Motor neuron (in vitro differentiated cells): Measurements from ENCODE around the gene THRA. TPM values are rescaled to one million over a fixed set of nuclear protein-coding genes. Genes with fewer than 3 reads are reported as not detected.
A peak's percentile ranks its signal among the peaks of the same experiment; 100 is the strongest.

Experiments
- ATAC-seq, 8 experiments: fragments of 200-7000 bp; cut with Tn5 transposase; replicated peaks in 6 of 8; 2 replicates each; pipeline ENCODE4 v1.8.0; 2021; ENCODE audit warnings: mild to moderate bottlenecking in 8 of 8, moderate library complexity in 8 of 8
- H3K27ac ChIP-seq, 2 donors: fragments of 250-450 bp; sonication (Bioruptor Pico); 2 replicates each; pipeline ENCODE4 v1.9.0; 2021; ENCODE audit warnings: antibody characterized with exemption in 2 of 2, mild to moderate bottlenecking in 2 of 2, moderate library complexity in 1 of 2
- H3K4me1 ChIP-seq, 2 donors: fragments of 250-450 bp; sonication (Bioruptor Pico); replicated peaks in 1 of 2; 2 replicates each; pipeline ENCODE4 v1.6.1; 2021; ENCODE audit warnings: antibody characterized with exemption in 2 of 2, mild to moderate bottlenecking in 2 of 2, moderate library complexity in 1 of 2
- H3K4me3 ChIP-seq, 5 donors: fragments of 250-450 bp; sonication (Bioruptor Pico); 2 replicates each; pipeline ENCODE4 v1.9.0; 2021; ENCODE audit warnings: antibody characterized with exemption in 5 of 5, mild to moderate bottlenecking in 5 of 5, moderate library complexity in 4 of 5
- WGBS, 10 experiments: fragments of 450-650 bp; shearing (Covaris generic); methylation state at CpG; one replicate each; pipeline ENCODE4 v1.0.0; 2022; 5-methylcytosine and 5-hydroxymethylcytosine counted together
- in situ Hi-C, 9 experiments: fragments of 400-800 bp; cut with MboI; loops; one replicate each; pipeline ENCODE4 v1.15.0; 2021; ENCODE audit warnings: low sequenced_read_pairs in 9 of 9, low pct_unique_long_range_greater_than_20kb in 2 of 9; ENCODE audit not compliant: unreplicated experiment in 9 of 9
- total RNA-seq, 8 experiments: library from RNA; unstranded; fragments of 300-600 nt; gene quantifications; 2 replicates each; pipeline versions ENCODE4 v1.2.3 to v1.2.4, GENCODE V29; 2022

The THRA gene
- total RNA-seq, 8 experiments from 2014 or later, result 7.2 to 66.4 (median 34.8) TPM

GRCh38 chr17:40071313-40072039 lies 8.7 kb downstream of the THRA start:
- 58 to 80% methylated on average over 1 to 7 of the region's 16 CpGs; no CpG with 5 or more reads in 8 of the 10 experiments for WGBS, 10 experiments

DNA sequence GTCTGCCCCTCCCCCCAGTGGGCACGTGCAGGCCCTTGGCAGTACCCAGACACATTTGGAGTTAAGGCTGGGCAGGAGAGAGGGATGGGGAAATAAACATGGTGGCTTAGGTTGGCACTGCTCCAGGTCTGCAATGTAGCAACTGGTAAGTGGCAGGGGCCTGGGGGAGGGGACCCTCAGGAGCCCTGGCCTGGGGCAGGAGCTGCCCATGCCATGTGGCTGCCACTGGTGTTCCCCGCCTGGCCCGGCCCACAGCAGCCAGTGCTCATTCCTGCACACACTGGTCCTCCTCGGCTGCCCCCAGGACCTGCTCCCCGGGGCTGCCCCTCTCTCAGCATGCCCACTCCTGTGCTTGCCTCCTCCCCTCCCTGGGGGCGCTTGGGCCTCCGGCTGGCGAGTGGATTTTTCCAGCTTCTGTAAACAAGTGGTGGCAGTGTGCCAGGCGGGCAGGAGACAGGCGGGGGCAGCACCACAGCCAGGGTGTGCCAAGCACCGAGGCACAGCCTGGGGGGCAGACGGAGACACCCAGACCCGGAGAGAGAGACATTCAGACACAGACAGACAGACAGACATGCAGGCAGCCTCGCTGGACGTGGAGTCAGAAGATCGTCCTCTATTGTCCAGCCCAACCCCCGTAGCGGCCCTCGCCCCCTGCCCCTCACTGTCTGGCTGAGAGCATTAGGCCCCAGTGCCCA lies 9.4 kb downstream of the THRA start:
- 20% methylated on average over 1 of the region's 19 CpGs; no CpG with 5 or more reads in 9 of the 10 experiments for WGBS, 10 experiments
- Histone ChIP-seq H3K4me3 (no peak overlapping the region), H3K27ac (peak overlapping the region in 1 of 2 donors; percentile 23), H3K4me1 (peaks cover 51 to 60% of the 10 kb centered on the region in 2 donors)
- ATAC-seq, result peak in 4 of 8 experiments; percentile 44 to 60 (median 47)
- in situ Hi-C loops, result no loop called here

More at GRCh38 chr17:40071313-40072039, 8.7 kb downstream of the THRA start:
- Histone ChIP-seq H3K27ac (peak overlapping the region in 1 of 2 donors; percentile 7), H3K4me1 (peaks cover 51 to 60% of the 10 kb centered on the region in 2 donors), H3K4me3 (no peak overlapping the region)
- no peak for ATAC-seq
- in situ Hi-C loops, result no loop called here

GRCh38 chr17:40072735-40073346 lies 10.1 kb downstream of the THRA start:
- no peak overlapping the region for H3K4me3 ChIP-seq
- peaks cover 50 to 60% of the 10 kb centered on the region in 2 donors for H3K4me1 ChIP-seq
- no peak for ATAC-seq

GRCh38 chr17:40073454-40074174 lies 10.8 kb downstream of the THRA start:
- WGBS, 10 experiments, result 73 to 100% (median 96%) methylated on average over 1 to 4 of the region's 7 CpGs; no CpG with 5 or more reads in 2 of the 10 experiments
- no peak overlapping the region for H3K27ac ChIP-seq
- in situ Hi-C loops, result no loop called here

More at GRCh38 chr17:40072735-40073346, 10.1 kb downstream of the THRA start:
- no peak overlapping the region for H3K27ac ChIP-seq
- 89 to 100% (median 94%) methylated on average over 1 to 3 of the region's 8 CpGs; no CpG with 5 or more reads in 7 of the 10 experiments for WGBS, 10 experiments
- in situ Hi-C loops, result no loop called here

GRCh38 chr17:40074175-40074512 lies 11.4 kb downstream of the THRA start:
- Histone ChIP-seq H3K27ac (no peak overlapping the region), H3K4me1 (peaks cover 40 to 49% of the 10 kb centered on the region in 2 donors), H3K4me3 (no peak overlapping the region)
- no peak for ATAC-seq
- no CpG with 5 or more reads among the region's 8 CpGs for WGBS, 10 experiments
- in situ Hi-C loops, result no loop called here

More at GRCh38 chr17:40073454-40074174, 10.8 kb downstream of the THRA start:
- ATAC-seq, result no peak
- peaks cover 43 to 53% of the 10 kb centered on the region in 2 donors for H3K4me1 ChIP-seq
- H3K4me3 ChIP-seq, result no peak overlapping the region

DNA sequence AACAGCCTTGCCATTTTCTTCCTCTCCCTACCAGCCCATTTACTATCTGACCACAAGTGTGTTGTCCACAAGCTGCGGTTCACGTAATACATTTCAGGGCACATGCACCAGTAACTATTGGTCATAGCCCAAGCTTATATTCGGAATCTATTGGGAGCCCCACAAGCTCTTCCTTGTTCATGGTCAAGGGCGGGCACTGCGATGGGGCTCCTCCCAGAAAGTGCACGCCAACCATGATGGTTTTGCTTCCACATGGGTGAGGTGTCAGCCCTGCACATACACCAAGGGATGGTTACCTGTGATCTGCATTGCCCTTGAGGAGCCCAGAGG lies 12.1 kb downstream of the THRA start:
- no peak overlapping the region for H3K4me3 ChIP-seq
- 40 to 100% (median 97%) methylated on average over 2 to 4 of the region's 6 CpGs; no CpG with 5 or more reads in 6 of the 10 experiments for WGBS, 10 experiments
- in situ Hi-C loops, result no loop called here
- H3K4me1 ChIP-seq, result peaks cover 33 to 42% of the 10 kb centered on the region in 2 donors
- no peak overlapping the region for H3K27ac ChIP-seq
- no peak for ATAC-seq

DNA sequence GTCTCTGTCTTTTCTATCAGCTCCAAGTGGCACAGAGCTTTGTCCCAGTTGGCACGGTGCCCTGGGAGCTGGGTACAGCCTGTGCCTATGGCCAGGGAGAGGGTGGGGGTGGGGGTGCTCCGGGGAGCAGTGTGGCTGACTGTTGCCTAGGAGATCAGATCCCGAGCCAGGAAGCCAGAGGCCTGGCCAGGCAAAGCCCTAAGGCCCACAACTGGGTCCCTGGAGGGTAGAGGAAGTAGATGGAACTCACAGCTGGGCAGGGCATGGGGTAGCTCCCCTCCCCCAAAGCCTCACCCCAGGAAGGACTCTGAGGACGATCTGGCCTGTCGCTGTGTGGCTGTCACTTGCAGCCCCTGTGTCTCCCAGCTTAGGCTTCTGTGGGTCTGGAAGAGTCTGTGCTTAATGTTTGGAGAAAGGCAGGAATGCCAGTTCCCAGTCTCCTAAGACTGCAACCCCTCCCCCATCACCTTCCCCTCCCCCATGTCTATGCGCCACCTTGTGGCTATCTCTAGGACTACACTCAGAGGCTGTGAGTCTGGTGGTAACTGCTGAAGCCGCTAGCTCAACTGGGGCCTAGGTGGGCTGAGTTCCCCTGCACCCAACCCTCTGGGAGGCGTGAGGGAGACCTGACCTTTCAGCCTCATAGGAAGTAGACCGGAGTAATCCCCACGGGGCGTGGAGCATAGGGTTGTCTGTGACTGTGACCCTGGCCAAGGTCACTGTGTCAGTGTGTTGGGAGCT lies 12.6 kb downstream of the THRA start:
- peaks cover 28 to 37% of the 10 kb centered on the region in 2 donors for H3K4me1 ChIP-seq
- 0 to 72% (median 33%) methylated on average over 1 to 3 of the region's 11 CpGs; no CpG with 5 or more reads in 6 of the 10 experiments for WGBS, 10 experiments
- peak; percentile 56 to 63 (median 60) for ATAC-seq
- no peak overlapping the region for H3K4me3 ChIP-seq
- in situ Hi-C loops, result no loop called here
- peak overlapping the region; percentile 7 to 16 for H3K27ac ChIP-seq

DNA sequence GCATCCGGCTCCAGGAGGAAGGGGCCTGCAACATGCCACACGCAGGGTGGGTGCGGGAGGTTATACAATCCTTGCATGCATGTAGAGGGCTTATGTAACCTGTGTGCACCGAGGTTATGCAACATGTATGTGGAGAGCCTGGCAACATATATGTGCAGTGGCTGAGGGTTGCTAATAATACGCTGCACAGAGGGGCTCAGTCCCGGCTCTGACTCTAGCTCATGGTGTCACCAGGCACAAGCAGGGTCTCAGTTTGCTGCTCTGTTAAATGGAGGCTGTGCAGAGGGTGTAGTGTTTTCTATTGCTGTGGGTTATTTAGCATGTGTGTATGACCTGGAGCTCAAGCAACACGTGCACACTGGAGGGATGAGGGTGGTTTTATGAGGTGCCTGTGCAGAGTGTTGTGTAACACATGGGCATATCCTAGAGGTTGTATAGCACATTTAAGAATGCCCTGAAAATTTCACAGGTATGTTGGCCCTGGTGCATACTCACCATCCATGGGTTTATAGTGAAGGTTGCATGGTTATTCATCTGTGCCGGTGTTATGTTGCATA lies 13.3 kb downstream of the THRA start:
- 40 to 100% (median 70%) methylated on average over 1 to 5 of the region's 8 CpGs; no CpG with 5 or more reads in 3 of the 10 experiments for WGBS, 10 experiments
- H3K4me1 ChIP-seq, result peaks cover 21 to 30% of the 10 kb centered on the region in 2 donors

GRCh38 chr17:40076591-40076990 lies 13.8 kb downstream of the THRA start:
- 80 to 100% (median 89%) methylated on average over 1 to 4 of the region's 7 CpGs; no CpG with 5 or more reads in 2 of the 10 experiments for WGBS, 10 experiments
- H3K4me1 ChIP-seq, result peaks cover 15 to 24% of the 10 kb centered on the region in 2 donors
- H3K27ac ChIP-seq, result no peak overlapping the region
- in situ Hi-C loops, result no loop called here
- no peak for ATAC-seq
- H3K4me3 ChIP-seq, result no peak overlapping the region

More for the DNA sequence above, 13.3 kb downstream of the THRA start:
- no peak for ATAC-seq
- in situ Hi-C loops, result no loop called here
- no peak overlapping the region for H3K4me3 ChIP-seq
- H3K27ac ChIP-seq, result peak overlapping the region in 1 of 2 donors; percentile 7

DNA sequence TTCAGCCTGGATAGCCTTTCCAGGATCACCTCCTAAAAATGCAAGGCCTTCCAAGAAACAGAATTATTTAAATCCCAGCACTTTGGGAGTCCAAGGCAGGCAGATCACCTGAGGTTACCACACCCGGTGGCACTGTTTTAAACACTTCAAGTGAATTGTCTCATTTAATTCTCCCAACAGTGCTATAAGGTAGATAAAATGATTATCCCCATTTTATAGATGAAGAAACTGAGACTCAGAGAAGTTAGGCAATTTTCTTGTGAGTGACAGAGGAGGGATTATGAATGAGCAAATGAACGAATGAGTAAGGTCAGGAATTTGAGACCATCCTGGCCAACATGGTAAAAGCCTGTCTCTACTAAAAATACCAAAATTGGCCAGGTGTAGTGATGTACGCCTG lies 16.8 kb downstream of the THRA start:
- H3K4me3 ChIP-seq, result no peak overlapping the region
- WGBS, 10 experiments, result 60 to 100% (median 100%) methylated on average over 1 to 3 of the region's 3 CpGs; no CpG with 5 or more reads in 1 of the 10 experiments
- no peak overlapping the region for H3K27ac ChIP-seq
- H3K4me1 ChIP-seq, result peaks cover 10 to 12% of the 10 kb centered on the region in 2 donors
- ATAC-seq, result no peak
- in situ Hi-C loops, result no loop called here

DNA sequence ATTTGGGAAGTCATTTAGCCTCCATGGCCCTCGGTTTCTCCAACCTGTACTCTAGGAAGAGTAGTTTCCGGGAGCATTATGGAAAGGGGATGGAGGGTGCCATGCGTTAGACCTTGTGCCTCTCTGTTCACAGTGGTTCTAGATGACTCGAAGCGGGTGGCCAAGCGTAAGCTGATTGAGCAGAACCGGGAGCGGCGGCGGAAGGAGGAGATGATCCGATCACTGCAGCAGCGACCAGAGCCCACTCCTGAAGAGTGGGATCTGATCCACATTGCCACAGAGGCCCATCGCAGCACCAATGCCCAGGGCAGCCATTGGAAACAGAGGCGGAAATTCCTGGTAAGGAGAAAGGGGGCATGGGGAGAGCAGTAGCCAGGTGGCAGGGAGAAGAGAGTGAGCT lies 21.7 kb downstream of the THRA start:
- Histone ChIP-seq H3K4me3 (no peak overlapping the region), H3K27ac (no peak overlapping the region), H3K4me1 (no peaks in the 10 kb centered on the region)
- in situ Hi-C loops, result no loop called here
- no peak for ATAC-seq
- WGBS, 10 experiments, result 83 to 100% (median 100%) methylated on average over 1 to 7 of the region's 14 CpGs; no CpG with 5 or more reads in 3 of the 10 experiments
